ENCODE data around the gene KIAA1671.

DNA sequence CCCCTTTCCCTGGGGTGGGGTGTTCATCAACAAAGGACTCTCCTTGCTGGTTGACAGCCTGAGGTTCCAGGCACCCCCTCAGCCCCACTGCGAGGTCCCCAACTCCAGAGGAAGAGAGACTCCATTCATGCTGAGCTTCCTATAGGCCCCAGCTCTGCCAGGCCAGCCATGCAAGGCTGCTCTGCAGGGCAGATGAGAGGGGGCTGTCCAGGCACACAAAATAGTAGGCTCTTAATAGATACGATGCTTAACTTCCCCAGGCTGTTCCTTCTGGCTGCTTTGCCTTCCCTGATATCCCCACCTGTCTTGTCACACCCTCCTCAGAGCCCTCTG lies 202.1 kb downstream of the KIAA1671 start:
- TF ChIP-seq, protein P1, sequence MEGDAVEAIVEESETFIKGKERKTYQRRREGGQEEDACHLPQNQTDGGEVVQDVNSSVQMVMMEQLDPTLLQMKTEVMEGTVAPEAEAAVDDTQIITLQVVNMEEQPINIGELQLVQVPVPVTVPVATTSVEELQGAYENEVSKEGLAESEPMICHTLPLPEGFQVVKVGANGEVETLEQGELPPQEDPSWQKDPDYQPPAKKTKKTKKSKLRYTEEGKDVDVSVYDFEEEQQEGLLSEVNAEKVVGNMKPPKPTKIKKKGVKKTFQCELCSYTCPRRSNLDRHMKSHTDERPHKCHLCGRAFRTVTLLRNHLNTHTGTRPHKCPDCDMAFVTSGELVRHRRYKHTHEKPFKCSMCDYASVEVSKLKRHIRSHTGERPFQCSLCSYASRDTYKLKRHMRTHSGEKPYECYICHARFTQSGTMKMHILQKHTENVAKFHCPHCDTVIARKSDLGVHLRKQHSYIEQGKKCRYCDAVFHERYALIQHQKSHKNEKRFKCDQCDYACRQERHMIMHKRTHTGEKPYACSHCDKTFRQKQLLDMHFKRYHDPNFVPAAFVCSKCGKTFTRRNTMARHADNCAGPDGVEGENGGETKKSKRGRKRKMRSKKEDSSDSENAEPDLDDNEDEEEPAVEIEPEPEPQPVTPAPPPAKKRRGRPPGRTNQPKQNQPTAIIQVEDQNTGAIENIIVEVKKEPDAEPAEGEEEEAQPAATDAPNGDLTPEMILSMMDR (conservative IDR thresholded peaks at IDR 0.05; ENCODE audit: low read length), result no peak
- no peak for TF ChIP-seq EZH2phosphoT487 (IDR thresholded peaks at IDR 0.05; ENCODE audit: borderline replicate concordance)

Data from Loucy (cell line).